Cardiac fibroblast (primary cell): Measurements from ENCODE around the gene UPB1.

ENCODE experiments used
- DNase-seq, 2 donors: peaks; one replicate each; pipeline versions ENCODE4 v3.0.0 to v3.0.0-alpha.2; 2010; ENCODE audit warnings: low read depth in 2 of 2
- H3K4me3 ChIP-seq, 2 donors: replicated peaks in 1 of 2; 1 replicate in 1 of 2; 2 replicates in 1 of 2; pipeline ENCODE4 v1.5.1; 2011; ENCODE audit warnings: low read depth in 2 of 2, low read length in 2 of 2, mild to moderate bottlenecking in 2 of 2, moderate library complexity in 1 of 2
- CTCF ChIP-seq: IDR thresholded peaks from one replicate; pipeline ENCODE4 v1.5.1; 2011; ENCODE audit warnings: low read depth, mild to moderate bottlenecking, low read length, inconsistent platforms

Gene UPB1

GRCh38 chr22:24507716-24508115 is 12.6 kb downstream of the UPB1 start:
- DNase-seq = no peak
- no peak for TF ChIP-seq CTCF
- H3K4me3 ChIP-seq = no peak overlapping the region

- TF ChIP-seq CTCF = no peak
- DNase-seq = peak; percentile 77 to 80
- no peak overlapping the region for H3K4me3 ChIP-seq
Measured at GRCh38 chr22:24510637-24511625, 15.8 kb downstream of the UPB1 start.

GRCh38 chr22:24512043-24512442 is 16.9 kb downstream of the UPB1 start:
- no peak overlapping the region for H3K4me3 ChIP-seq
- no peak for TF ChIP-seq CTCF
- DNase-seq = no peak

GRCh38 chr22:24513378-24514240 is 18.5 kb downstream of the UPB1 start:
- no peak for TF ChIP-seq CTCF
- H3K4me3 ChIP-seq = no peak overlapping the region
- no peak for DNase-seq

- no peak overlapping the region for H3K4me3 ChIP-seq
- no peak for DNase-seq
- no peak for TF ChIP-seq CTCF
Measured at GRCh38 chr22:24514241-24515026, 19.3 kb downstream of the UPB1 start.

GRCh38 chr22:24515027-24515338 is 19.9 kb downstream of the UPB1 start:
- H3K4me3 ChIP-seq = no peak overlapping the region
- no peak for DNase-seq
- TF ChIP-seq CTCF = no peak
